Measurements from ENCODE around the gene PARVA.
"Not testable (repeated sequence)": the region's sequence is repeated elsewhere in the genome, so short reads cannot be mapped to it uniquely, and the experiment has no call there.

Gene PARVA, protein sequence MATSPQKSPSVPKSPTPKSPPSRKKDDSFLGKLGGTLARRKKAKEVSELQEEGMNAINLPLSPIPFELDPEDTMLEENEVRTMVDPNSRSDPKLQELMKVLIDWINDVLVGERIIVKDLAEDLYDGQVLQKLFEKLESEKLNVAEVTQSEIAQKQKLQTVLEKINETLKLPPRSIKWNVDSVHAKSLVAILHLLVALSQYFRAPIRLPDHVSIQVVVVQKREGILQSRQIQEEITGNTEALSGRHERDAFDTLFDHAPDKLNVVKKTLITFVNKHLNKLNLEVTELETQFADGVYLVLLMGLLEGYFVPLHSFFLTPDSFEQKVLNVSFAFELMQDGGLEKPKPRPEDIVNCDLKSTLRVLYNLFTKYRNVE

DNA sequence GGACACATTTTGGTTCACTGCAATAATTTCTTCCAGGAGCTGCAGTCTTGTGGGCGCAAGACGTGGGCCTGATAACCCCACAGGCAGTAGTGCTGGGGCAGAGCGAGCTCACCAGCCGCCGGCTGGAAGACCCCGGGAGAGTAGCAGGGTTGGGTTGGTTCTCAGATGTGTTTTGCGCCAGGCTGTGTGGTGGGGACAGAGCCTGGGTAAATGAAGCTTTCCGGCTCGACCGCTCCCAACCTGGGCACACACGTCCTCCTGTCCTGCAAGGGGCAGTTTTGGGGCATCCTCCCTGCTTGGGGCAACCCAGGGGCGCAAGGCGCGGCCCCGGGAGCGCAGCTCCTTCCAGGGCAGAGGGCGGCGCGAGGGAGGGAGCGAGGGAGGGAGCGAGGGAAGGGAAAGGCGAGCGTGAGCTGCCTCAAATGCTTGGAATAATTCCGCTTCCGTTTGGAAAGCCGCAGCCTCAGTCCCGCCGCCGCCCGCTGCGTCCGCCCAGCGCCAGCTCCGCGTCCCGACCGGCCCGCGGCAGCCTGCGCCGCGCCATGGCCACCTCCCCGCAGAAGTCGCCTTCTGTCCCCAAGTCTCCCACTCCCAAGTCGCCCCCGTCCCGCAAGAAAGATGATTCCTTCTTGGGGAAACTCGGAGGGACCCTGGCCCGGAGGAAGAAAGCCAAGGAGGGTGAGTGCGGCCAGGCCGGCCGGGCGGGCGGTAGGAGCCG is at the start of gene PARVA:
Gene PARVA, plus strand, starts transcription at position 466 of the 718 bp plus-strand sequence. Its CDS starts 77 bp downstream, at position 543.
- DNase-seq, result no peak

GRCh38 chr11:12329169-12329568 is 48.2 kb upstream of the PARVA start:
- no peak for DNase-seq

- DNase-seq, result no peak
These were observed 47.6 kb upstream of the PARVA start for GRCh38 chr11:12329797-12330196.

- no peak for DNase-seq
These were observed 46.7 kb upstream of the PARVA start for GRCh38 chr11:12330485-12331231.

DNA sequence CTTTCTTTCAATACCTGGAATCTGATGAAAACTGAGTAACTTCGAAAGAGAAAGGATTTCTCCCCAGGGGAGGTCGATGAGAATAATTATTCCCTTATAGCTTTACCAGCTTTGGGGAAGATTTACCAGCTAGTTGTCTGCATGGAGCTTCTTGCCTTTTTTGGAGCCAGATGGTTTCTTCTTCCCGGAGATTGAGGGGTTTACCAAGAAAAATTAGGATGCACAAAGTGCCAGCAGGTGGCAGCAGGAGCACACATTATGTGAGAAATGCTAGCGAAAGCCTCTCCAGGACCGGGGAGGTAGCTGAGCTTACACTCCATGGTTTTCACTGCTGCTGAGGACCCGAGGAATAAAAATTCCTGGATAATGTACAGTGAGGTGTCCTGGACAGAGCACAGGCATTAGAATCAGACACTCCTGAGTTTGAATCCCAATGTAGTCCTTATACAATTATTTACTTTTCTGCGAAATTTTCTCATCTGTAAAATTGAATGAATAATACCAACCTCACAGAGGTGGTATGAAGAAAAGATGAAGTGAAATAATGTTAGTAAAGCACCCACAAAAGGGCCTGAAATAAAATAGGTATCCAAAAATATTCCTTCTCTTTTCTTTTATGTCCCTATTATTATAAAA is 46.0 kb upstream of the PARVA start:
- DNase-seq, result peak; percentile 68

GRCh38 chr11:12343526-12343925 is 33.8 kb upstream of the PARVA start:
- no peak for DNase-seq

GRCh38 chr11:12353534-12353933 is 23.8 kb upstream of the PARVA start:
- DNase-seq, result no peak

DNA sequence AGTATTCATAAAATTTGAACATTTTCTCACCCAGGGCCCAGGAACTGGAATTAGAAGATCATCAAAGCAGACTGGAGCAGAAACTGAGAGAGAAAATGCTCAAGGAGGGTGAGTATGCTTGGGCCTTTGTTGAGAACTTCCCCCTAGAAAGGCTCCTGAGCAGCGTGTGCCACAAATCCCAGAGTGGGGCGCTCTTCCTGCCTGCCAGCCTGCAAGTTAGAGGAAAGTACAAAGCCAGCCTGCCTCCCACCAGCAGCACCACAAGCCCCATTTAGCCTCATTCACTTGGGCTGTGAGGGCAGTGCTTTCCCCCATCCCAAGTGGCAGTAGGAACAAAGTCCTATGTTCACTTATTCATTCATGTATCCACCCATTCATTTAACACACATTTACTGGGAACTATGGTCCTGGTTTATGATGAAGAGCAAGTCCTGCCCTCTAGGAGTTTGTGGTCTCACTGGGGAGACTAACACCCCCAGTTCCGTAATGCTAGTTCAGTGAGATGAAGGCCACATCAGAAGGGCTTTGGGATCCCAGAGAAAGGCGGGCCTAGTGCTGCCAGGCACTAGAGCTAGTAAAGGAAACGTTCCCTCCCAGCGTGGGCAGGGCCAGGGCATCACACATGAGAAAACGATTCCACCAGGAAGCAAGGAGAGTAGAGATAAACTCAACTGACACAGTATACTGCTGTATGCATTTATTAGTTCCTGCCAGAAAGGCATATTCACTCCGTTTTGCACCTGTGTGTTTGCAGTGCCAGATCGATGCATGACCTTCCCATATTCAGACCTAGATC is 22.4 kb upstream of the PARVA start:
- no peak for DNase-seq

DNA sequence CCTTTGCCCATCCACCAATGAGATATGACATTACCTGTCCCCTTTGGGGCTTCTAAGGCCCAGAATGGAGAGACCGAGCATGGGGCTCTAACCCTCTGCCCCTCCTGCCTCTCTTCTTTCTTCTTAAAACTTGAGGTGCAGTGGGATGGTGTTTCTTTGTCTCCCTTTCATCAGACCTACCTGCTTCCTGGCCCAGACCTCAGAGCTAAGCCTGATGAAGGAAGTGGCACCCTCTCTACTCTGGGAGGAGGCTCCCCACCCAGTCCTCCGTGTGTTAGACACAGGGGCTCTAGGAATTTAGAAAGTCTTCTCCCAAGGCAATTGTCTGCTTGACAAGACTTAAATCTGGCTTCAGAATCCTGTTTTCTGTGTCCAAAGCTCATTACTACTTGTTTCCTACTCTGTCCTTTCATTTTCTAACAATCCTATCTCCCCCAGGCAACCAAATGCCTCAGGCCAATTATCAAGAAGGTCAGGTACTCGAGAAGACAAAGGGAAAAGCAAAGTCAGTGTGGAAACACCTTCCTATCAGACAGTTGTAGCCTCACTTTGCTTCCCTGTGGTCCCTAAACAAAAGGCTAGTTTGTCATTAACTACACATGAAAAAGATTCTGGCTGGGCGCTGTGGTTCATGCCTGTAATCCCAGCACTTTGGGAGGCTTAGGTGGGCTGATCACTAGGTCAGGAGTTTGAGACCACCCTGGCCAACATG is 20.3 kb upstream of the PARVA start:
- no peak for DNase-seq

- DNase-seq, result not testable (repeated sequence)
These were observed 19.7 kb upstream of the PARVA start for GRCh38 chr11:12357697-12358096.

DNA sequence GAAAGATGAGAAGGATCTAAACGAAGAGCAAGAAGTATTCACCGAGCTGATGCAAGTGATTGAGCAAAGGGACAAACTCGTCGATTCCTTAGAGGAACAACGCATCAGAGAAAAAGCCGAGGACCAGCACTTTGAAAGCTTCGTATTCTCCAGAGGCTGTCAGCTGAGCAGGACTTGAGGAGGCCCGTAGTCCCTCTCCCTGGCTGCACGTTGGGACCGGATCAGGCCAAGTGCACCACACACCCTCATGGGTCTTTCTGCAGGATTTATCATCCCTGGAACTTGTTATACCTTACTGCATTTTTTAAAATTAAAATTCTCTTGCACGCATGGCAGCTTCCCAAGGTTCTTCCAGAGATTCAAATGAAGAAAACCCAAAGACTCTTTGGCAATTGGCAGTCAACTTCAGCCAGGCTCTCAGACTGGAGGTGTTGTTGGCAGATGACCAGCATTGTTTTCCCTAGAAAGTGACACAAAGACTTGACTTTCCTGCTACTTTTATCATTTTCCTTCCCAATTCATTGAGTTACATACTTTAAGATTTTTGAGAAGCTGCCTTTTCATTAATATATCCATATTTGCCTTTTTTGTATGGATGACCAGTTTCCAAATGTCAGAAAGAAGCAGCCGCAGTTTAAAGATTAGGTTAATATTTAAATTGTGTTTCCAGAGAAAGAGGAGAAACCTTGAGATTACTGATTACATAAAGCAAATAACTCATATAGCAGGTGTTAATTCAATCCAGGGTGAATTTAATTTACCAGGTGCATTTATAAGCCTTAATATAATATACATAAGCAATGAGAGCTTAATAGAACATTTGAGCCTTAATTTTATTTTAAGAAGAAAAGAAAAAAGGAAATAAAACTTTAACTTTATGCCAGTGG is 18.8 kb upstream of the PARVA start:
- DNase-seq, result no peak

GRCh38 chr11:12359761-12360160 is 17.6 kb upstream of the PARVA start:
- DNase-seq, result no peak

- DNase-seq, result no peak
These were observed 15.7 kb upstream of the PARVA start for GRCh38 chr11:12361682-12362081.

- DNase-seq, result no peak
These were observed 14.5 kb upstream of the PARVA start for GRCh38 chr11:12362857-12363256.

DNA sequence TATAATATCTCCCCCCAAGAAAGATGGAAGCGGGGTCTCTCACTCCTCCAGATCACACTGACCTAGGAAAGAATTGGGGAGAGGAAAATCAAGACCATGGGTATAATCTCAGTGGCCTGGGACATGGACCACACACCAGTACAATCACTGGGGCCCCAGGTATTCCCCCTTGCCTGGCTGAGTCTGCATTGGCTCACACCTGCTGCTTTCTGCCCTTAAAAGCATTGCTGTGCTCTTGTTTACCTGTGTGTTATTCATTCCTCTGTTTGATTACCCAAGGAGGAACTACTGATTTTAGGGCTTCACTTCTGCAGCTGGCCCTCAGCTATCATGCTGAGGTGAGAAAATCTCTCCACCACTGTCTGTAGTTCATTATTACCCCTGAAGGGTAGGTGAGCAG is 14.0 kb upstream of the PARVA start:
- no peak for DNase-seq

GRCh38 chr11:12365965-12366575 is 11.3 kb upstream of the PARVA start:
- peak; percentile 7 for DNase-seq

GRCh38 chr11:12367057-12367456 is 10.3 kb upstream of the PARVA start:
- DNase-seq, result not testable (repeated sequence)

- DNase-seq, result no peak
These were observed 5.3 kb upstream of the PARVA start for GRCh38 chr11:12372111-12372510.

GRCh38 chr11:12375720-12376119 is 1.7 kb upstream of the PARVA start:
- DNase-seq, result no peak

Data from activated T-cell treated with anti-CD3 and anti-CD28 coated beads for 4 hours (primary cell).